DND-41 (cell line): Measurements from ENCODE around the gene SUPT20HL2.

Experiments used
- CTCF ChIP-seq: IDR thresholded peaks from 2 replicates; pipeline ENCODE4 v1.5.1; 2012; ENCODE audit warnings: borderline replicate concordance, low read length, moderate library complexity, mild to moderate bottlenecking; ENCODE audit not compliant: poor library complexity, severe bottlenecking; ENCODE audit errors: extremely low read depth
- EZH2 ChIP-seq: IDR thresholded peaks from 3 replicates; pipeline ENCODE4 v1.6.1; 2012; ENCODE audit warnings: borderline replicate concordance, low read depth, mild to moderate bottlenecking, moderate library complexity, low read length, inconsistent platforms; ENCODE audit not compliant: severe bottlenecking

- TF ChIP-seq CTCF (no peak), EZH2 (no peak)
These were observed 2.2 kb upstream of the SUPT20HL2 start for GRCh38 chrX:24316111-24316510.
